Hepatocyte (in vitro differentiated cells): ENCODE data around the gene BSDC1.

Experiments
- EZH2 ChIP-seq: fragments of 200-600 bp; sonication (generic); IDR thresholded peaks from 2 replicates; pipeline ENCODE4 v1.6.1; 2016; ENCODE audit warnings: antibody characterized with exemption, mild to moderate bottlenecking, borderline replicate concordance
- EZH2phosphoT487 ChIP-seq: fragments of 200-600 bp; sonication (generic); IDR thresholded peaks from one replicate; pipeline ENCODE4 v1.6.1; 2018; ENCODE audit warnings: antibody characterized with exemption, mild to moderate bottlenecking, low read depth, moderate library complexity; ENCODE audit not compliant: unreplicated experiment, severe bottlenecking
- TF ChIP-seq, protein P1 (sequence below): fragments of 200-600 bp; sonication (generic); IDR thresholded peaks from 2 replicates; pipeline ENCODE4 v1.5.1; 2016; ENCODE audit warnings: antibody characterized with exemption, mild to moderate bottlenecking; ENCODE audit not compliant: poor library complexity

- TF ChIP-seq EZH2 (no peak), EZH2phosphoT487 (no peak)
- TF ChIP-seq, protein P1, sequence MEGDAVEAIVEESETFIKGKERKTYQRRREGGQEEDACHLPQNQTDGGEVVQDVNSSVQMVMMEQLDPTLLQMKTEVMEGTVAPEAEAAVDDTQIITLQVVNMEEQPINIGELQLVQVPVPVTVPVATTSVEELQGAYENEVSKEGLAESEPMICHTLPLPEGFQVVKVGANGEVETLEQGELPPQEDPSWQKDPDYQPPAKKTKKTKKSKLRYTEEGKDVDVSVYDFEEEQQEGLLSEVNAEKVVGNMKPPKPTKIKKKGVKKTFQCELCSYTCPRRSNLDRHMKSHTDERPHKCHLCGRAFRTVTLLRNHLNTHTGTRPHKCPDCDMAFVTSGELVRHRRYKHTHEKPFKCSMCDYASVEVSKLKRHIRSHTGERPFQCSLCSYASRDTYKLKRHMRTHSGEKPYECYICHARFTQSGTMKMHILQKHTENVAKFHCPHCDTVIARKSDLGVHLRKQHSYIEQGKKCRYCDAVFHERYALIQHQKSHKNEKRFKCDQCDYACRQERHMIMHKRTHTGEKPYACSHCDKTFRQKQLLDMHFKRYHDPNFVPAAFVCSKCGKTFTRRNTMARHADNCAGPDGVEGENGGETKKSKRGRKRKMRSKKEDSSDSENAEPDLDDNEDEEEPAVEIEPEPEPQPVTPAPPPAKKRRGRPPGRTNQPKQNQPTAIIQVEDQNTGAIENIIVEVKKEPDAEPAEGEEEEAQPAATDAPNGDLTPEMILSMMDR: no peak
These were observed 5.6 kb upstream of the BSDC1 start for GRCh38 chr1:32399843-32400242.
